MG63 (cell line): Measurements from ENCODE around the gene SLC44A1. TPM values are rescaled to one million over a fixed set of nuclear protein-coding genes. Genes with fewer than 3 reads are reported as not detected.

Experiments
- DNase-seq: peaks from one replicate; pipeline ENCODE4 v3.0.0-alpha.2; 2020
- H3K27me3 ChIP-seq: fragments of 250-450 bp; sonication (Bioruptor Pico); 2 replicates; pipeline ENCODE4 v1.5.1; 2020; ENCODE audit warnings: mild to moderate bottlenecking, moderate library complexity
- H3K36me3 ChIP-seq: fragments of 250-450 bp; sonication (Bioruptor Pico); 2 replicates; pipeline ENCODE4 v1.5.1; 2020; ENCODE audit warnings: mild to moderate bottlenecking, moderate library complexity
- H3K4me3 ChIP-seq: fragments of 250-450 bp; sonication (Bioruptor Pico); 2 replicates; pipeline ENCODE4 v1.5.1; 2020; ENCODE audit warnings: mild to moderate bottlenecking, moderate library complexity
- H3K9me3 ChIP-seq: fragments of 250-450 bp; sonication (Bioruptor Pico); 2 replicates; pipeline ENCODE4 v1.5.1; 2020; ENCODE audit warnings: mild to moderate bottlenecking, moderate library complexity
- total RNA-seq: library from RNA; depleted of rRNA; stranded (reverse); fragments of >200 nt; shearing (Covaris generic); gene quantifications from 2 replicates; pipeline ENCODE4 v1.2.3, GENCODE V29; 2014; ENCODE audit warnings: low replicate concordance

SLC44A1 gene
- total RNA-seq, 1 experiment from 2014 or later: 13.3 TPM

DNA sequence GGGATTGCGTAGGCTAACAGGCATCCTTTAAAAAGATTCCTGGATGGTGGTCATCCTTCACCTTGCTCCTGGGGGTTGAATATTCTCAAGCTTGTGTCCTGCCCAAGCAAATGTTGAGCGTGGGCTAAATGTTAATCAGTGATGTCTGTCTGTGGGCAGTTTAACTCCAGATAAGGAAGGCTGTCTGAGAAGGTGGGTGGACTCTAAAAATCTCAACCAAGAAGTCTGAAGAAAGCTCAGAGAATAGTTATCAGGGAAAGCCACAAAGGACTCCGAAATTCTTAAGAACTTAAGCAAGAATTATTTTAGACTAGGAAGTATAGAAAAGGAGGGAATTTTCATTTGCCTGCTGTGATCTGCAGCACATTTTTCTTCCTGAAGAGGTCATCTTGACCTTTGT is 125.5 kb downstream of the SLC44A1 start:
- no peaks in the 10 kb centered on the region for H3K9me3 ChIP-seq
- no peak overlapping the region for H3K4me3 ChIP-seq
- no peaks in the 10 kb centered on the region for H3K36me3 ChIP-seq
- no peaks in the 10 kb centered on the region for H3K27me3 ChIP-seq
- DNase-seq: no peak

DNA sequence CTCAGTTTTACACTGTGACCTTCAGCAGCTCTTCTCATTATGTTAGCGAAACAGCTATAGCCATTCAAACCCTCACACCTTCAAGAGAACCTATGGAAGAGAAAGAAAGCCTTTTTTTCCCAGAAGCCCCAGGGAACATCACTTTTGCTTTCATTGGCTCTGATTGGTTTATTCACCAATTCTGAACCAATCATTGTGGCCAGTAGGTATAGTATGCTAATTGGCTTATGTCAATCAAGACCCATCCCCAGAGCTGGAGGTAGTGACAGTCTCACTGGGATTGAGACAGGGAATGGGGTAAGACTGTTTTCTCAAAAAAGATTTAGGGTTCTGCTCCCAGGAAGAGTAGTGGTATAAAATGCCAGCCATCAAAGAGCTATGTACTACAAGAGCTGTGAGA is 129.3 kb downstream of the SLC44A1 start:
- no peaks in the 10 kb centered on the region for H3K9me3 ChIP-seq
- no peaks in the 10 kb centered on the region for H3K27me3 ChIP-seq
- no peak for DNase-seq
- no peak overlapping the region for H3K4me3 ChIP-seq
- no peaks in the 10 kb centered on the region for H3K36me3 ChIP-seq

DNA sequence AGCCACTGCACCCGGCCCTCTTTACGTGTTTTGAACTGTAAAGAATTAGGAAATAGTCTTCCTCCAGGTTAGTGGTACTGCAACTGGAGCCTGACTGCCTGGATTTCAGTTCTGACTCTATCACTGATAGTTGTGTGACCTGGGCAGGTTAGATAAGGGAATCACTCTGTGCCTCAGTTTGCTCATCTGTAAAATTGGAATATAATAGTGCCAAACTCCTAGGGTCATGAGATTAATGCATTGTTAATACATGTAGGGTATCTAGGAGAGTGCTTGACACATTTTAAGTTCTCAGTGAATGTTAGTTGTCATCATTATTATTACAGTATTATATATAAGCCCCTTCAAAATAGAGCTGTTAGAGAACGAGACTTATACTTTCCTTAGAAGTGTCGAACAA is 130.9 kb downstream of the SLC44A1 start:
- H3K4me3 ChIP-seq: no peak overlapping the region

DNA sequence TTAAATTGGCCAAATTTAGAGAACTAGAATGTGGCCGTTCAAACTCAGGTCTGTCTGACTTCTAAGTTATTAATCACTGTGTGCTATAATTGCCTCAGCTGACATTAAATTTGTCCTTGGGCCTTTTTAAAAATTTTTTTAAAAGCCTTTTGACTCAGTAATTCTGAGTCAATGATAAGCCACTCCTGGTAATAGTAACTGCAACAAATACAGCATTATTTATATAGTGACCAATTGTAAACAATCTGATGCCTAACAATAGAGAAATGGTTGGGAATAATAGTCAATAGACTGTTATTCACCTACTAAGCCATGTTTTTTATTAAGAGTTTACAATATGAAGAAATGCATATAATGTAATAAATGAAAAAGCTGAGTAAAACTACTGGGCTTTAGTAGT is 132.4 kb downstream of the SLC44A1 start:
- Histone ChIP-seq H3K36me3 (no peaks in the 10 kb centered on the region), H3K9me3 (no peaks in the 10 kb centered on the region), H3K4me3 (no peak overlapping the region), H3K27me3 (no peaks in the 10 kb centered on the region)
- DNase-seq: no peak

More for the DNA sequence above, 130.9 kb downstream of the SLC44A1 start:
- Histone ChIP-seq H3K9me3 (no peaks in the 10 kb centered on the region), H3K36me3 (no peaks in the 10 kb centered on the region), H3K27me3 (no peaks in the 10 kb centered on the region)
- no peak for DNase-seq

DNA sequence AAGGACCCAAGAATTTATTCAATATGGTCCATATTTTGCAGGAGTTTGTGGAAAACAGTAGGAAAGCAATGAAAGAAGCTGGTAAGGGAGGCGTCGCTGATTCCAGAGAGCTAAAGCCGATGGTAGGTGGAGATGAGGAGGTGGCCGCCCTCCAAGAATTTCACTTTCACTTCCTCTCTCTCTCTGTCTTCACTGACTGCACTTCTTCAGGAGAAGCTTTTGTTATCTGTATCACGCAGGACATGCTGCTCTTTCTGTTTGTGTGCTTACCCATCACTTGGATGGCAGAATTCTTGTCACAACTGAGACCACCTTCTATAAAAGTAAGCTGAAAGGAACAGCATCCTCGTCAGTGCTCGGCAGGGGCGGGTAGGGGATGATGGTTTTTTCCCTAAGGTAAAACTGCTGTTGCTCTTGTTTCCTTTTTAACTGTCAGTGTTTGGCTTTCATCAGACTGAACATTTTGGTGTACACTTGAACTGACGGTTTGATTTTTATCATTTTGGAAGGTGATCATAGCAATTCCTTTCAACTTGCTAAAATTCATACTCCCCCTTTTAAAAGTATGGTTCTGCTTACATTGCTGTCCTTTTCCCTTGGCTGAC is 141.0 kb downstream of the SLC44A1 start:
- H3K4me3 ChIP-seq: no peak overlapping the region

DNA sequence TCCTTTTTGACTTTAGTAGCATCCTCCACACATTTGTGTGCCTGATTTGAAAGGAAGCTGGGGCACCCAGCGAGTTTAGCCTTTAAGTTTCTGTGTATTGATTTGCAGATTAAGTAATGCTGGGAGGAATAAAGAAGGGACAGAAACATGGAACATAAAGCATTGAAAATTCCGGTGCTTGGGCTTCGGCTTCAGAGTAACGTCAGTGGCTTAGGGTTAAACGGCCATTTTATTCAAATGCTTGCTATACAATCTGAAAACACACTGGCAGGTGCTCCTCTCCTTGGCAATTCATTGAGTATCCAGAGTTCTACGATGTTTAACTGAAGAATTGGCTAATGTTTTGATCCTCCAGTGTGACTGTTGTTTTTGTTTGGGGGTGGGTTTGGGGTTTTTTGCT is 145.3 kb downstream of the SLC44A1 start:
- Histone ChIP-seq H3K4me3 (no peak overlapping the region), H3K36me3 (no peaks in the 10 kb centered on the region), H3K27me3 (no peaks in the 10 kb centered on the region)

More for the DNA sequence above, 141.0 kb downstream of the SLC44A1 start:
- no peak for DNase-seq
- no peaks in the 10 kb centered on the region for H3K27me3 ChIP-seq
- no peaks in the 10 kb centered on the region for H3K36me3 ChIP-seq
- no peaks in the 10 kb centered on the region for H3K9me3 ChIP-seq

DNA sequence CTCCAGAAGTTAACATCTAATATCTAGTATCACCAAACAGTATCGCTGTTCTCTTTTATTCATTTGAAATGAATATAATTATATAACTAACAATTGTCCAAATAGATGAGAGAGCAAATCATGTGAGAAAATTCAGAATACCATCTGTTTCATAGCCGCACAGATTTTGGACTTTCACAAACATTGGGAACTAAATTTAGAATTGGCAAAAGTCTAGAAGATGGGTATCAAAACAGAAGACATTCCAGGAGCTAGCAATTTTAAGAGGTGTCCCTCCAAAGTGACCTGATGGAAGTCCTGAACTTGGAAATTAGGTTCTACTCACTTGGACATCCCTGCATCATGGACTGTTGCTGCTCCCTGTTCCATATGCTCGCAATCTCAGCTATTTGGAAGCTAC is 146.4 kb downstream of the SLC44A1 start:
- Histone ChIP-seq H3K4me3 (no peak overlapping the region), H3K27me3 (no peaks in the 10 kb centered on the region), H3K36me3 (no peaks in the 10 kb centered on the region), H3K9me3 (no peaks in the 10 kb centered on the region)
- DNase-seq: no peak

More for the DNA sequence above, 145.3 kb downstream of the SLC44A1 start:
- DNase-seq: no peak
- H3K9me3 ChIP-seq: no peaks in the 10 kb centered on the region

DNA sequence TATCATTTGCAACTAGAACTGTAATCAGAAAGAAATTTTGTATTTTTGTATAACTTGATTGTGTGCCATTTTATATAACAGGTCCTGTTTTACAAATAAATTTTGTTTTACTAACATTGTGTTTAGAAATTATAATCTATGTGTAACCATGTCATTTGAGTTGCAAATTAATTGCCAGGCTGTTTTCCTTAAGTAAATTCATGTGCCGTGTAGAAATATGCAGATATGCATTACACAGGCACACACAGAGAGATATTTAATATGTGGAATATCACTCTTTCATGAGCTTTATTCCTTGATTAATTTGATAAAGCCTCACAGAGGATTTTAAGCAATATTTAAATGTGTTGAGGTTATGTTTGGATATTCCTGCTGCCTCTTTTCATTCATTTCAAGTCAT is 146.8 kb downstream of the SLC44A1 start:
- H3K27me3 ChIP-seq: no peaks in the 10 kb centered on the region
- H3K4me3 ChIP-seq: no peak overlapping the region
- H3K36me3 ChIP-seq: no peaks in the 10 kb centered on the region
- DNase-seq: no peak
- H3K9me3 ChIP-seq: no peaks in the 10 kb centered on the region

DNA sequence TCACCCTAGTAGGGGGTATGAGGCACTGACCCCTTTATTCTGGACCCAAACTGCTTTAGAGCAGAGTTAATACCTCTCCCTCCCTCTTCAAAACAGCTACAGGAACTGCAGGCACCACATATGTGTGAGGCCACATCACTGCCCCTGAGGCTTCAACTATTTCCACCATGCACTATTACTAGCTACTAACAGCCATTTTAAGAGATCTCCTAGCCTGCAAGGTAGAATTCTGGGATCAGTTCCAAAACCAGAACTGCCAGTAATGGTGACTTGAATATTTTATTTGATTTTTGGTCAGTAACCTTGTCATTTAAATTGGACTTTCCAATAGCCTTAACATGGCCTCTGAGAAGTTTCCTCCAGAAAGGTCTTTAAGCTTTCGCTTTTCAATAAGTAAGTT is 148.1 kb downstream of the SLC44A1 start:
- no peaks in the 10 kb centered on the region for H3K27me3 ChIP-seq
- H3K4me3 ChIP-seq: no peak overlapping the region
- no peak for DNase-seq
- no peaks in the 10 kb centered on the region for H3K9me3 ChIP-seq
- no peaks in the 10 kb centered on the region for H3K36me3 ChIP-seq

DNA sequence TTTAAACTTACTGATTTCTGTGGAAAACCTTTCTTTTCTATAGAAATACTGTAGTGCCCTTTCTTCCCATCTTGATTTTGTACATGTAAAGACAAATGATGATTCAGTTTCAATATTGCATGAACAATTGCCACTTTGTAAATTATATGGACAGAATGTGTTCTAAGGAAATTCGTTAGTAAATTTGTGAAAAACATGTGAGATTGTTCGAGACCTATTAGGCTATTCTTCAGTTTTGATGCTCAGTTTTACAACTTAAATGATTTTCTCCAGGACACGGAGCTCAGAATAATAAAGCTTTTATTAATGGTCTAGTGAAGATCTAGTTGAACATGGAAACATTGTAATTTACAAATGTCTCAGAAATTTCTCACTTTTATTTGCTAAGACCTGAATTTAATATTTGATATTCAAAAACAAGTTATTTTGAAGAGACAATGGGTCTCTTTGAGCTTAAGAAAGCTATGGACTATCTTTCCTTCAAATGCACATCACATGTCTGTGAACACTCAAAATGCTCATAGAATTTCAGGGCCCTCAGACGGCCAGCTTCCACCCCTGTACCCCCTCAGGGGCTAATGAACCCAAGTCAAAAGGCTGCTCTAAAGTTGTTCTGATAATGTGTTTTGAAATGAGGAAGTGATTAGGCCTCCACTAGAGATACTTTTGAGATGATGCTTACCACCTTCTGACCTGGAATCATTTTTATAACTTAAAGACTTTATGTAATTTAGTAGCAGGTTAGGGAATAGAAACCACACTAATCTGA is 149.3 kb downstream of the SLC44A1 start:
- no peak for DNase-seq
- H3K36me3 ChIP-seq: no peaks in the 10 kb centered on the region
- H3K9me3 ChIP-seq: no peaks in the 10 kb centered on the region
- no peaks in the 10 kb centered on the region for H3K27me3 ChIP-seq
- H3K4me3 ChIP-seq: no peak overlapping the region

DNA sequence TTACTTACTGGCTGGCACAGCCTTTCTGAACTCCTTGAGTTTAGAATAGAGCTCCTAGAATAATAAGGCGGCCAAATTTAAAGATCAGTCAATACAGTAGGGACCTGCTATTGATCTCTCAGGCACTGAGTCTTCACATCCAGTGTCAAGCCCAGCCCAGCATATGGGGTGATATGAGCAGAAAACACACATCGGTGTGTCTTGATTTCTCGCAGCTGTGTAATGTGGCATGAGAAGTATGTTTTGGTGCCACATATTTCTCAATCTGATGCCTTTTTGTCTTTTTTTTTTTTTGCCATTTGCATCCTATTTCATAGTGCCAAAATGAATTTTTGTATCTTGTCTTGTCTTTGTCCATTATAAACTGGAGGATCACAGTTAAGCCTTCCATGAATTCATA is 152.0 kb downstream of the SLC44A1 start:
- no peaks in the 10 kb centered on the region for H3K36me3 ChIP-seq
- no peaks in the 10 kb centered on the region for H3K9me3 ChIP-seq
- DNase-seq: no peak
- no peaks in the 10 kb centered on the region for H3K27me3 ChIP-seq
- no peak overlapping the region for H3K4me3 ChIP-seq

DNA sequence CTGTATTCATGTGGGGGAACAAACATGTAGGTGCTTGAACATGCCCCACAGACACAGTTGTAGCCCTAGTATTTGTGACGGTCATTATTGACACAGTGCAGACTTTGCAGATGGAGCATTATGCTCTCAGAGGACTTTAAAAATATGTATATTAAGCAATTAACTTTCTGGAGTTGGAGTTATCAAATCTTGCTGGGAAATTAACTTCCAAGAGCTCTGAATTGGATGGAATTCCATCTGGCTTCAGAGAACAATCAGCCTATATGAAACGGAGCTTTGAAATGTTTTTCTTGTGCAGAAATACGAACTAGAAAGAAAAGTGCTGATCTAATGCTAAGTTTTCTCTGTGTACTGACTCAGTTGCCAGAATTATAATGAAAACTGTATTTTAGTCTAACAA is 152.4 kb downstream of the SLC44A1 start:
- DNase-seq: no peak
- Histone ChIP-seq H3K27me3 (no peaks in the 10 kb centered on the region), H3K9me3 (no peaks in the 10 kb centered on the region), H3K36me3 (no peaks in the 10 kb centered on the region), H3K4me3 (no peak overlapping the region)

DNA sequence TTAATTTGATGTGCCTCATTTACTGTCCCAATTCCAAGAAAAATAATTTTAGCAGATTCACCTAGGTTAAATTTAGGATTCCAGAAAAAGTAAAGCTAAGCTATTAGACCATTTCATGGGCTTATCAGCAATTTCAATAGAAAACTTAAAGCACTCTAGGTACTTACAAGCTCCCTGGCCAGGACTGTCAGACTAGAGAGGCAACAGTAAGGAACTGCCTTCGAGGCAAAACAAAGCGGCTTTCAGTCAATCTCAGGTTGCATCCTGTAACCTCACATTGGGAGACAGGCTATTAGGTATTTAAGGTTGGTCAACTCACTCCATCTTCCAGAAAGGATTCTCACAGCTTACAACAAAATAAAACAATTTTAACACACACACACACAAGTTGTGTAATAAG is 154.7 kb downstream of the SLC44A1 start:
- H3K36me3 ChIP-seq: no peaks in the 10 kb centered on the region

DNA sequence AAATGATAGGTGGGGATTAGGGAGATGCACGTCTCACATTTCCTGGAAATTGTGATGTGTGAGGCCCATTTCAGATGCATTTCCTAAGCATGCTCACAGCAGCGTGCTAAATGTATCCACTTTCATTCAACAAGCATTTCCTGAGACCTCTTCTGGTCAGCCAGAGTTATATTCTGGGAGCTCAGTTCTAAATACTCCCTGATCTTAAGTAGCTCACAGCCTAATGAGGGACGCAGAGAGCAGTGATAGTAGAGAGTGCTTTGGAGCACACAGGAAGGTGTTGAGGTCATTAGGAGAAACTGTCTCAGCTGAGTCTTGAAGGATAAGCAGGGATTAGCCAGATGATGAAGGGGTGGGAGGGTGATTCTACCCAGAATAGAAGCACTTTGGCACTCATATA is 157.2 kb downstream of the SLC44A1 start:
- Histone ChIP-seq H3K36me3 (no peaks in the 10 kb centered on the region), H3K4me3 (no peak overlapping the region), H3K27me3 (no peaks in the 10 kb centered on the region), H3K9me3 (no peaks in the 10 kb centered on the region)
- DNase-seq: no peak

More for the DNA sequence above, 154.7 kb downstream of the SLC44A1 start:
- DNase-seq: no peak
- no peaks in the 10 kb centered on the region for H3K27me3 ChIP-seq
- H3K4me3 ChIP-seq: no peak overlapping the region
- H3K9me3 ChIP-seq: no peaks in the 10 kb centered on the region

DNA sequence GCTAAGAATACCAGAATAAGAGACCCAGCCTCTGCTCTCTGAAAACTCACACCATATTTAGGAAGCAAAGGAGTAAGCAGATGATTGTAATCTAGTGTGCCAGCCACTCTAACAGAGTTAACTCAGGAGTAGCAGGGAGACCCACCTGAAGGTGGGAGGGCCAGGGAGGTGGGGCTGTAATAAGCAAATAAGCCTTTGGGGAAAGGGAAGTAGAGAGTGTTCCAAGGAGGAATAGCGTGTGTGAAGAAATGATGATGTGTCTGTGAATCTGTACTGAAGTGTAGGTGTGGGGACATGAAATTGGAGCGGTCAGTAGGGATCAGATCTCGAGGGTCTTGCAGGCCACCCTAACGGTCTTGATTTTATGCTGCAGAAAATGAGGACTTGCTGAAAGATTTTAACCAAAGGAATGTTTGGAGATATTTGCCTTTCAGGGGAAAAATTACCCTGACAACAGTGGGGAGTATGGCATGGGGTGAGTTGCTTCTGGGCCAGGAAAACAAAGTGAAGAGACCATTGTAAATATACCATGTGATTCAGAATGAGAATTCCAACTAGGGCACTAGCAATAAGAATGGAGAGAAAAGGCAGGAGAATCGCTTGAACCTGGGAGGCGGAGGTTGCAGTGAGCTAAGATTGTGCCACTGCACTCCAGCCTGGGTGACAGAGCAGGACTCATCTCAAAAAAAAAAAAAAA is 159.2 kb downstream of the SLC44A1 start:
- no peak for DNase-seq
- Histone ChIP-seq H3K4me3 (no peak overlapping the region), H3K9me3 (no peaks in the 10 kb centered on the region), H3K36me3 (no peaks in the 10 kb centered on the region), H3K27me3 (no peaks in the 10 kb centered on the region)

DNA sequence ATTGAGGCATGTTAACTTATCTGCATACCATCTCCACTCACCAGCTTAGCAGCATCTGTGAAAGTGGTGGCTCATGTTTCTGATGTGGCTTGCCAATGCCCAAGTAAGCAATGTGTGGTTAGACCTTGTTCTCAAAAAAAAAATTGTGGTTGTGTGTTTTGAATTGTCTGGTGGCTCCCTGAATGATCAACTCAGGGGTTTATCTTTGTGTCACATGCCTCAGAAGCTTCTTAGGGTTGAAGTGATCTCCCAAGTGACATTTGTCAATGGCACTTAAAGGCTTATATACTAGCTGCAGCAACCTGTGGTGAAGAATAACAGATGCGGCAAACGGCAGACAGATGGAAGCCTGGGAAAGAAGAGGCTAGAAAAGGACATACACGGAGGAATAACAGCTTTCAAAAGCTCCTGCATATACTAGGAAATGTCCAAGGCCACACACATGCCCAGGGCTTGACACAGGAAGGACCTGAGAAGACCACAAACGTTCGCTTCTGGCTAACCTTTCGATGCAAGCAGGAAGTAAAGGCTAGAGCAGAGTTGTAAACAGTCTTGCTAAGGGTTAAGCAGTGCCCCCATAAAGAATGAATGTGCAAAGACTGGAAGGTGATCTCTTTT is 161.2 kb downstream of the SLC44A1 start:
- H3K27me3 ChIP-seq: no peaks in the 10 kb centered on the region
- no peaks in the 10 kb centered on the region for H3K36me3 ChIP-seq
- no peak overlapping the region for H3K4me3 ChIP-seq
- no peak for DNase-seq
- H3K9me3 ChIP-seq: no peaks in the 10 kb centered on the region

DNA sequence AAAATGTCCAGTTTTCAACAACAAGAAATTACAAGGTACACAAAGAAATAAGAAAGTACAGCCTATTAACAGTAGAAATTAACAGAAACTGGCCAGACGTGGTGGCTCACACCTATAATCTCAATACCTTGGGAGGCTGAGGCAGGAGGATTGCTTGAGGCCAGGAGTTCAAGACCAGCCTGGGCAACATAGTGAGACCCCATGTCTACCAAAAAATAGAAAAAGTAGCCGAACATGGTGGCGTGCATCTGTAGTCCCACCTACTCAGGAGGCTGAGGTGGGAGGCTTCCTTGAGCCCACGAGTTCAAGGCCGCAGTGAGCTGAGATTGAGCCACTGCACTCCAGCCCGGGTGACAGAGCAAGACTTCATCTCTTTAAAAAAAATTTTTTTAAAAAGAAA is 161.9 kb downstream of the SLC44A1 start:
- no peak for DNase-seq
- no peaks in the 10 kb centered on the region for H3K27me3 ChIP-seq
- H3K4me3 ChIP-seq: no peak overlapping the region
- H3K36me3 ChIP-seq: no peaks in the 10 kb centered on the region
- no peaks in the 10 kb centered on the region for H3K9me3 ChIP-seq
